ENCODE results near the gene WDR75.

The WDR75 gene

GRCh38 chr2:189519631-189520387 lies 78.5 kb downstream of the WDR75 start:
- in situ Hi-C loops (cut with MboI; ENCODE audit: low pct_unique_long_range_greater_than_20kb, low sequenced_read_pairs), result no loop called here
- DNase-seq, result no peak

DNA sequence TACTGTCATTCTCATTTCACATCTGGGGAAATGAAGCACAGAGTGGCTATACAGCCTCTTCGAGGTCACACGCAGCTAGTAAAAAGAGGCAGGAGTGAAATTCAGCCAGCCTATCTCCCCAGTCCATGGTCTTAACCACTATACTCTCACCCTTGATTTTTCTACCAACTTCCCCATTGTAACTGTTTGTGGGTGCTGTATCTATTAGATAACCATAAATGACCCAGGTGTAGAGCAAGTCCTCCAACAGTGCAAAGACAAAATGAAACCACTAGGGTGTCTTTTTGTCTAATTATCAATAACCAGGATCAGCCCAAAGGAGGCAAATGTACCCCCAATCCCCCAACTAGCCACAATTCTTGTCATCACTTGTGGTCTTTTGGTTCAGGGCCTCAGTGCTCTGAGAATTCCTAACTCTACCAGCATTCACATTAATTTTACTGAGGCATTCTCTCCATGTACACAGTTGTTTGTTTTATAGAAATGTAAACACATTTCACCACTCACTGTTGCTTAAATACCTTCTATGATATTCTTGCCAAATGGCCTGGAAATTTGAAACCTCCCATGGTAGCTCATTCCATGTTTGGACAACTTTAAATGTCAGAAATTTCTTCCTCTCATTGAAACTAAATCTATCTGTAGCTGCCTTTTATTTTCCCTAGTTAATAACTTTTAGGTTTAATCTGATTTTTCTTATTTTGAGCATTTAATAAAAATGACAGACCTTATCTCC lies 80.6 kb downstream of the WDR75 start:
- DNase-seq, result no peak
- in situ Hi-C loops (cut with MboI; ENCODE audit: low pct_unique_long_range_greater_than_20kb, low sequenced_read_pairs), result no loop called here

DNA sequence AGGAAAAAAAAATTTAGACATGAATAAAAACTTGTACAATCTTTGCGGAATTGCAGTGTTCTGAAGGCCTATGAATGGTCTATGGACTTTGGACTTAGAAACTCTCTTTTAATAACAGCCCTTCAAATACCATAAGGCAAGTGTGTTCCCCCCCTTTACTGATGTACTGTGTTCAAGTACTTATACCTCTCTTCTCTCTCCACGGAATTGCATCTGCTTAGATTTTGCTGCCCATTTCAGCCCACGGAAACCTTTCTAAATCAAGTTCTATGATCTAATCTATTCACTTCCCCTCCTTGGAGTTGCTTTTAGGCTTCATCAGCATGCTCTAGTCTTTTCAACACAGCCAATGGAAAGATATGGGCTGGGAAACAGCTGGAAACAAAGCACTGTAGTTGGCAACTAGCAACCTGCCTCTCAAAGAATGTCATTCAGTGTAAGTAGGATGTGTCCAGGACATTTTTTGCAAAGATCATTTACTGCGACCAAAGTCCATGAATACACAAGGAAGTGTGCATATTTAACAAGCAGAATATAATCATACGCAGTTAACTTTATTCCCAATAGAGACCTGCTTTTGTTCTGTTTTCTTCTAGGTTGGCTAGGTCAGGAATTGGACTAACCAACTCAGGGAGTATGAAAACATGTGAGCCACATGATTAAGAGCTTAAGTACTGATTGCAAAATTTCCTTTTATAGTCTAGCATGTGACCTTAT lies 81.3 kb downstream of the WDR75 start:
- no peak for DNase-seq
- in situ Hi-C loops (cut with MboI; ENCODE audit: low pct_unique_long_range_greater_than_20kb, low sequenced_read_pairs), result no loop called here

DNA sequence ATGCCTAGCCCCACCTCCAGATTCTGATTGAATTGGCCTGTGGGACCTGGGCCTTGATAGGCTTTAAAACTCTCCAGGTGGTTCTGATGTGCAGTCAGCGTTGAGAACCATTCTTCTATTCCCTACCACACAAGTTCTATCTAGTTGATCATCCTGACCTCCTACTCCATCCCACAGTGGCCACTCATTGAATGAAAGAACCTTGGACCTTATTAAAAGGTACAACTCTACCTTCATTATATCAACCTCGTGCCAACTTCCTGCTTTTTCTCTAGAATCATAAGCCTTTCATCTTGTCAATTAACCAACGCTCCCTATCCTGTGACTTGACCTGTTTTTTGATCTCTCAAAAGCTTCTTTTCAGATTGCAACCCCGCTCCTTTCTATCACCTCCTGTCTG lies 83.5 kb downstream of the WDR75 start:
- in situ Hi-C loops (cut with MboI; ENCODE audit: low pct_unique_long_range_greater_than_20kb, low sequenced_read_pairs), result no loop called here
- no peak for DNase-seq

Measured in KBM-7 (cell line).